Kidney capillary endothelial cell (primary cell): ENCODE data around the gene ATP5F1D.
A peak's percentile ranks its signal among the peaks of the same experiment; 100 is the strongest.

Experiments used
- DNase-seq: peaks from one replicate; pipeline ENCODE4 v3.0.0-alpha.2; 2018; ENCODE audit warnings: low spot score

Gene ATP5F1D

DNA sequence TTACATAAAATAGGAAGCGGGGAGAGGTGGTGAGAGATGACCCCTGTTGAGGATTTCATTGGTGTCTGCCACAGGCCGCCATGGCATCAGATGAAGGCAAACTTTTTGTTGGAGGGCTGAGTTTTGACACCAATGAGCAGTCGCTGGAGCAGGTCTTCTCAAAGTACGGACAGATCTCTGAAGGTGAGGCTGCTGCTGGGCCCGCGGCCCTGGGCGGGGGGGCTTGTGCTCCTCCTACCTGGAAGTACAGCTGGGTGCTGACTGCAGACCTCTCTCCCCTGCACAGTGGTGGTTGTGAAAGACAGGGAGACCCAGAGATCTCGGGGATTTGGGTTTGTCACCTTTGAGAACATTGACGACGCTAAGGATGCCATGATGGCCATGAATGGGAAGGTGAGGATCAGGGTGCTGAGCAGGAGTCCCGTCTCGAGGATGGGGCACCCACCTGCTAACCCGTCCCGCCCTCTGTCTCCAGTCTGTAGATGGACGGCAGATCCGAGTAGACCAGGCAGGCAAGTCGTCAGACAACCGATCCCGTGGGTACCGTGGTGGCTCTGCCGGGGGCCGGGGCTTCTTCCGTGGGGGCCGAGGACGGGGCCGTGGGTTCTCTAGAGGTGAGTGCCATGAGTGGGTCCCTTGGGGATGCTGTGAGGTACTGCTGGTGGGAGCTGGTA, 29.4 kb downstream of the ATP5F1D start:
- DNase-seq: no peak

DNA sequence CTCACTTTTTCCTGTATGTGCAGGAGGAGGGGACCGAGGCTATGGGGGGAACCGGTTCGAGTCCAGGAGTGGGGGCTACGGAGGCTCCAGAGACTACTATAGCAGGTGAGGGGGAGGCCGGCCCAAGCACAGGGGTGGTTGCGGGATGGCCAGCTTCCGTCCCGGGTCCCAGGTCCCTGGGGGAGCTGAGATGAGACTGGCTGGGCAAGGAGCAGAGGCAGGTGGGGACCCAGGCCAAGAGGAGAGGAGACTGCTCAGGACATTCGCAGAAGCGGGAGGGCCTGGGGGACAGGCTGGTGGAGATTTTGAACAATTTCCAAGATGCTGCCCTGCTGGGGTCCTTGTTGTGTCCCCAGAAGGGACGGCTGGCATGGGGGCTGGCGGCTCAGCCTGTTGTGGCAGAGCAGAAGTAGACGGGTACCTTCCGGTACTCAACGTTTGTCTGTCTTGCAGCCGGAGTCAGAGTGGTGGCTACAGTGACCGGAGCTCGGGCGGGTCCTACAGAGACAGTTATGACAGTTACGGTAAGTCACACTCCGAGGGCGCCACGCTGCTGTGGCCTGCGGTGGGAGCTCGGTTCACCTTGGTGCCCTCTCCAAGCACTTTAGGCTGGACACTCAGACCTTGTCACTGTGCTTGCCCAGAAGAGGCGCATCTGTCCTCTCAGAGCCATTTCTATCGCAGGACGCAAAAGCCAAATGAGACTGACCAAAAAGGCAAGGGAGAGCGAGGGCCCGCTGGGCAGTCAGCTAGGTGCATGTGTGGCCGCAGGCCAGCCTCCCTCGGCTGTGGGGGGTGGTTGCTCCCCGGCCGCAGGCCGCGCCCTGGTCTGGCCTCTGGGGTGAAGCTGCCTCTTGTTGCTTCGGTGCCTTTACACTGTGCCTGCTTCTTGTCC, 30.2 kb downstream of the ATP5F1D start:
- DNase-seq: no peak

DNA sequence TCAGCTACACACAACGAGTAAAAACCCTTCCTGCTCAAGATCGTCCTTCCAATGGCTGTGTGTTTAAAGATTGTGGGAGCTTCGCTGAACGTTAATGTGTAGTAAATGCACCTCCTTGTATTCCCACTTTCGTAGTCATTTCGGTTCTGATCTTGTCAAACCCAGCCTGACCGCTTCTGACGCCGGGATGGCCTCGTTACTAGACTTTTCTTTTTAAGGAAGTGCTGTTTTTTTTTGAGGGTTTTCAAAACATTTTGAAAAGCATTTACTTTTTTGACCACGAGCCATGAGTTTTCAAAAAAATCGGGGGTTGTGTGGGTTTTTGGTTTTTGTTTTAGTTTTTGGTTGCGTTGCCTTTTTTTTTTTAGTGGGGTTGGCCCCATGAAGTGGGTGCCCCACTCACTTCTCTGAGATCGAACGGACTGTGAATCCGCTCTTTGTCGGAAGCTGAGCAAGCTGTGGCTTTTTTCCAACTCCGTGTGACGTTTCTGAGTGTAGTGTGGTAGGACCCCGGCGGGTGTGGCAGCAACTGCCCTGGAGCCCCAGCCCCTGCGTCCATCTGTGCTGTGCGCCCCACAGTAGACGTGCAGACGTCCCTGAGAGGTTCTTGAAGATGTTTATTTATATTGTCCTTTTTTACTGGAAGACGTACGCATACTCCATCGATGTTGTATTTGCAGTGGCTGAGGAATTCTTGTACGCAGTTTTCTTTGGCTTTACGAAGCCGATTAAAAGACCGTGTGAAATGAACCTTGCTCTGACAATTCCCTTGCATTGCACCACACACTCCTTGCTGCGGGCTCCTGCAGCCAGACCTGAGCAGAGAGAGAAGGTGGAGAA, 31.1 kb downstream of the ATP5F1D start:
- no peak for DNase-seq

- DNase-seq: no peak
These were observed 31.9 kb downstream of the ATP5F1D start for GRCh38 chr19:1273263-1274041.

DNA sequence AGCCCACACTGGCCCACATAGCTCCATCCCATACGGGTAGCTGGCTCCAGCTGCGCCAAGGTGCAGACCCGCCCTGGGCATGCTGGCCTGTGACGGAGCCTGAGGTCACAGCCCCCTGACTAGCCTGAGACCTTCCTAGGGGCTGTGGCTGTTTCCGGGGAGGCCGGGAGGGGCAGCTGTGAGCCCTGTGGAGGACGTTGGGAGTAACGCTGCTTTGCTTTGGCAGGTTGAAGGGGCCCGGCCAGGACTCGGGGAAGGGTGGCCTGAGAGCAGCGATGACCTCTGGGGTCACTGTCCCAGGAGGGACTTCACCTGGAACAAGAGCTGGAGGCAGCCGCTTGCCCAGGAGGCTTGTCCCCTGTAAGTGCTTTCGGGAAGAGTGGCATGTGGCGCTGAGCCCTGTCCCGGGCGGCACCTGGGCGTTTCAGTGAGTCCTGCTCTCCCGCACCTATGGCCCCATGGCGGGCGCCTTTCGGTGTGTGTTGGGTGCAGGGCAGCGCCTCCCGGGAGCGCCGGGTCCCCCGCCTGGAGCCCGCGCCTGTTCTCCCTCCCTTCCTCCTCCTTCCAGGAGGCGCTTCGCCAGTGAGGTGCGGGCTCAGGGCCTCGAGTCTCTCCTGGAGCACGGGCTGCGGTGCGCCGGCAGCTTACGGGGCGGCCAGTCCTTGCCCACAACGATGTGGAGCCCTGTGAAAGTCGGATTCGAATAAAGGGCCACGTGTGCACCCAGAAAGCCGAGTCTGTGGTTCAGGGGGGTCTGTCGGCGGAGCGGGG, 32.7 kb downstream of the ATP5F1D start:
- DNase-seq: no peak

- DNase-seq: no peak
These were observed 33.3 kb downstream of the ATP5F1D start for GRCh38 chr19:1274852-1275259.

GRCh38 chr19:1275260-1275975, 33.9 kb downstream of the ATP5F1D start, which contains the start of gene FAM174C:
FAM174C (plus strand) TSS chr19:1275530; CDS start chr19:1275550, 20 bp downstream.
- peak; percentile 92 for DNase-seq

GRCh38 chr19:1275976-1276627, 34.6 kb downstream of the ATP5F1D start:
- no peak for DNase-seq

GRCh38 chr19:1276628-1277022, 35.1 kb downstream of the ATP5F1D start:
- no peak for DNase-seq

DNA sequence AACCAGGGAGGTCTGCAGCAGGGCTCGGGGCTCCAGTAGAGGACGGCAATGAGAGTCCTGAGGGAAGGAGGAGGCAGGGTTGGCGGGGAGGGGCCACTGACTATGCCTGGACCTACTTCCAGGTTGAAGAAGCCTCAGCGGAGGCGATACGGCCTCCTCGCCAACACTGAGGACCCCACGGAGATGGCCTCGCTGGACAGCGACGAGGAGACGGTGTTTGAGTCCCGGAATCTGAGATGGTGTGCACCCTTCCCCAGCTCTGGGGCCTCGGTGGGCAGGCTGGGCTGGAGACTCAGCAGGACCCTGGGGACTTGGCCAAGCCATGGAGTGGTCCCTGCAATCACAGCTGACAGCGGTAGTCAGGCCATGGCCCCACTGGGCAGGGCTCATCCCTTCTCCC, 35.5 kb downstream of the ATP5F1D start:
- no peak for DNase-seq

DNA sequence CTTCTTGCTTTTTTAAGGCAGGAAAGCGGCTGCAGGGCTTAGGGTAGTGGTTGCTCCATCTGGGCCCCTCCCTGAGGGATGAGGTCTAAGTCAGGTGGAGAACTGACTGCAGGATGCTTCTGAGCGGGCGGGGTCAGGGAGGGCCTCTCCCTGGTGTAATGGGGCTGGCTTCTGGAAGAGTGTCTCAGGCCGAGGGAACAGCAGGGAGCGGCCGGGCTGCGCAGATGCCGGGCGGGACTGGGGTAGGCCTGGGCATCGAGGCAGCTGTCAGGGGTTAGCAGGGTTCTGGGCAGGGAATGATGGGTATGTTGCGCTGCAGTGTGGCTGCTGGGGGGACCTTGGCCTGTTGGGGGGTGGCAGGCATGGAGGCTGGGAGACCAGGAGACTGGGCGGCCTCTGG, 36.5 kb downstream of the ATP5F1D start:
- no peak for DNase-seq

GRCh38 chr19:1278713-1279660, 37.4 kb downstream of the ATP5F1D start:
- no peak for DNase-seq

GRCh38 chr19:1279782-1280341, 38.3 kb downstream of the ATP5F1D start:
- peak; percentile 81 for DNase-seq

- DNase-seq: no peak
These were observed 39.4 kb downstream of the ATP5F1D start for GRCh38 chr19:1280636-1281568.

DNA sequence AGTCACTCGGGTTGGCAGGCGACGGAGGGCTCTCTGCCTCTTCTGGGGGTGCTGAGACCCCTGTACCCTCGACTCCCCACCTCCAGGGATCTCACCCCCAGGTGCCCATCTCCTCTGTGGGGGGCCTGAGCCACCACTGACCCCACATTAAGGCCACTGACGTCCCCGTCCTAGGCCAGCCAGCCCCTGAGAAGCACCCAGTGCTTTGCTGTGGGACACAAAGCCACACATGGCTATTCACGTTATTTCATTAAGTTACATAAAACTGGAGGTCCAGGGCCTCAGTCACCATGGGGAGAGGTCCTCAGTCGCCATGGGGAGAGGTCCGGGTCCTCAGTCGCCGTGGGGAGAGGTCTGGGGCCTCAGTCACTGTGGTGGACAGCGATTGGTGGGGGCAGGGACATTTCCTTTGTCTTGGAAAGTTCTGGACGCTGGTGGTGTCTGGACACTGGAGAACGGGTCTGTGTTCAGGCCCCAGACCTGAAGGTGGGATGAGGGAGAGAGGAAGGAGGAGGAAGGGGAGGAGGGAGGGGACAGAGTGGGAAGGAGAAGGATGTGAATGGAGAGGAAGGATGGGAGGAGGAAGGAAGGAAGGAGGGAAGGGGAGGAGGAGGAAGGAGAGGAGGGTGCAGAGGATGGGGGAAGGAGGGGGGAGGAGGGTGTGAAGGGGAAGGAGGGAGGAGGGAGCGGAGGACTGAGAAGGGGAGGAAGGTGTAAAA, 40.2 kb downstream of the ATP5F1D start:
- no peak for DNase-seq

- DNase-seq: no peak
These were observed 41.1 kb downstream of the ATP5F1D start for GRCh38 chr19:1282588-1283206.
